ENCODE measurements around the gene TP53I11. TPM values are rescaled to one million over a fixed set of nuclear protein-coding genes. Genes with fewer than 3 reads are reported as not detected.

The TP53I11 gene
- total and polyA plus RNA-seq, 9 of the 15 experiments (the other 6 are each of a cell fraction or from before 2014, with no cell fraction given), result 0.14 to 2.5 (median 1.2) TPM; not detected in 2

DNA sequence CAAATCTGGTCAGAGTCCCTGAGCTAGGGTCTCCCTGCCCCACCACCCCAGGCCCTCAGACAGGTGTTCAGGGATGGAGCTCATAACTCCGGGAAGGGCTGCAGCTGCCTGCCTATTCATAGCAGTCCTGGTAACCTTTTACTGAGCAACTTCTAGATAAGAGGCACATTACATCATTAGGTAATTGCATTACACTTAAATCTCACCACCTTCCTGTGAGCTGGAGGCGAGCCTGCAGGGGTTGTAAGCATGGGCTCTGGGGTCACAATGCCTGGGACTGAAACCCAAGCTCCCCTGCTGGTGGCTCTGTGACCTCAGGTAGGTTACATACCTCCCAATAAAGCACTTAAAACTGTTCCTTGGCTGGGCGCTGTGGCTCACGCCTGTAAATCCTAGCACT lies 22.5 kb downstream of the TP53I11 start:
- no peaks in the 10 kb centered on the region for H3K36me3 ChIP-seq (ENCODE audit: control insufficient read depth, insufficient read depth, low read length)
- ATAC-seq (no peak), FAIRE-seq (no peak), DNase-seq (ENCODE audit: extremely low read depth in 1 of 4, low spot score in 3 of 4) (no peak)
- no peaks in the 10 kb centered on the region for H3K9me1 ChIP-seq (ENCODE audit: control insufficient read depth, insufficient read depth, low read length)
- no peaks in the 10 kb centered on the region for H3K9me3 ChIP-seq (replicated peaks; ENCODE audit: control insufficient read depth, insufficient read depth, low read depth, low read length)
- no peak overlapping the region for H2AFZ ChIP-seq (ENCODE audit: low read depth, low read length)
- ChIA-PET CTCF (ENCODE audit: low intra/inter-chr PET ratio) (interaction anchor here (1.3 to 2.2 kb wide), 3 partner anchors 8 to 307 kb away, joined by 4 to 12 read pairs (median 7); no protein-coding TSS in a partner anchor), POLR2A (interaction anchor here (0.6 to 1.0 kb wide), 2 partner anchors 13 to 420 kb away, joined by 4 read pairs; no protein-coding TSS in a partner anchor)
- H3K79me2 ChIP-seq (ENCODE audit: control insufficient read depth, insufficient read depth, low read length), result no peaks in the 10 kb centered on the region
- H3K9ac ChIP-seq (ENCODE audit: insufficient read depth in 1 of 2, low read depth in 2 of 2, low read length in 2 of 2), result no peak overlapping the region
- peaks cover 12% of the 10 kb centered on the region; the same call in 1 of the 2 replicates for H4K20me1 ChIP-seq (replicated peaks; ENCODE audit: control insufficient read depth, insufficient read depth, low read length)
- in situ Hi-C loops (cut with MboI), result loop anchor here (5.0 kb wide), 2 partner anchors 179 to 399 kb away; no protein-coding TSS in a partner anchor
- no peak overlapping the region for H3K4me2 ChIP-seq (ENCODE audit: insufficient read depth, low read length)
- no peak overlapping the region for H3K27ac ChIP-seq (ENCODE audit: extremely low read depth, low read depth, low read length)
- H3K27me3 ChIP-seq (ENCODE audit: control insufficient read depth in 2 of 2, insufficient read depth in 2 of 2, low read length in 2 of 2), result peaks cover 0 to 40% of the 10 kb centered on the region in 2 experiments; a peak in 2 of 5 replicates
- WGBS (ENCODE audit: insufficient coverage, low coverage, missing lambda C conversion rate), result 2% methylated on average over 4 of the region's 4 CpGs
- H3K4me3 ChIP-seq, result no peak overlapping the region
- intact Hi-C loops (cut with micrococcal nuclease), result no loop called here
- BruUV-seq (replicated peaks), result no TSS peak
- peaks cover 0 to 2% of the 10 kb centered on the region in 2 experiments; a peak in 1 of 5 replicates for H3K4me1 ChIP-seq (replicated peaks in 1 of 2; ENCODE audit: control insufficient read depth in 2 of 2, insufficient read depth in 2 of 2, low read length in 2 of 2)
- no peak for TF ChIP-seq CHD1 (IDR thresholded peaks at IDR 0.05; ENCODE audit: low read length)
- no peak for TF ChIP-seq NFE2 (IDR thresholded peaks at IDR 0.05; ENCODE audit: low read depth)
- no peak for TF ChIP-seq HIVEP1 (CRISPR knock-in tag; IDR thresholded peaks at IDR 0.05)
- TF ChIP-seq, protein P1, sequence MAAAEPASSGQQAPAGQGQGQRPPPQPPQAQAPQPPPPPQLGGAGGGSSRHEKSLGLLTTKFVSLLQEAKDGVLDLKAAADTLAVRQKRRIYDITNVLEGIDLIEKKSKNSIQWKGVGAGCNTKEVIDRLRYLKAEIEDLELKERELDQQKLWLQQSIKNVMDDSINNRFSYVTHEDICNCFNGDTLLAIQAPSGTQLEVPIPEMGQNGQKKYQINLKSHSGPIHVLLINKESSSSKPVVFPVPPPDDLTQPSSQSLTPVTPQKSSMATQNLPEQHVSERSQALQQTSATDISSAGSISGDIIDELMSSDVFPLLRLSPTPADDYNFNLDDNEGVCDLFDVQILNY (CRISPR knock-in tag; IDR thresholded peaks at IDR 0.05), result no peak
- TF ChIP-seq POLR2AphosphoS5 (IDR thresholded peaks at IDR 0.05; ENCODE audit: control insufficient read depth, insufficient read depth, low read depth, low read length), result no peak
- TF ChIP-seq STAT5B (CRISPR knock-in tag; IDR thresholded peaks at IDR 0.05), result no peak
- TF ChIP-seq, protein P2, sequence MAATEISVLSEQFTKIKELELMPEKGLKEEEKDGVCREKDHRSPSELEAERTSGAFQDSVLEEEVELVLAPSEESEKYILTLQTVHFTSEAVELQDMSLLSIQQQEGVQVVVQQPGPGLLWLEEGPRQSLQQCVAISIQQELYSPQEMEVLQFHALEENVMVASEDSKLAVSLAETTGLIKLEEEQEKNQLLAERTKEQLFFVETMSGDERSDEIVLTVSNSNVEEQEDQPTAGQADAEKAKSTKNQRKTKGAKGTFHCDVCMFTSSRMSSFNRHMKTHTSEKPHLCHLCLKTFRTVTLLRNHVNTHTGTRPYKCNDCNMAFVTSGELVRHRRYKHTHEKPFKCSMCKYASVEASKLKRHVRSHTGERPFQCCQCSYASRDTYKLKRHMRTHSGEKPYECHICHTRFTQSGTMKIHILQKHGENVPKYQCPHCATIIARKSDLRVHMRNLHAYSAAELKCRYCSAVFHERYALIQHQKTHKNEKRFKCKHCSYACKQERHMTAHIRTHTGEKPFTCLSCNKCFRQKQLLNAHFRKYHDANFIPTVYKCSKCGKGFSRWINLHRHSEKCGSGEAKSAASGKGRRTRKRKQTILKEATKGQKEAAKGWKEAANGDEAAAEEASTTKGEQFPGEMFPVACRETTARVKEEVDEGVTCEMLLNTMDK (IDR thresholded peaks at IDR 0.05; ENCODE audit: borderline replicate concordance, insufficient read depth, low read depth, low read length, poor library complexity, severe bottlenecking), result no peak
- TF ChIP-seq, protein P3, sequence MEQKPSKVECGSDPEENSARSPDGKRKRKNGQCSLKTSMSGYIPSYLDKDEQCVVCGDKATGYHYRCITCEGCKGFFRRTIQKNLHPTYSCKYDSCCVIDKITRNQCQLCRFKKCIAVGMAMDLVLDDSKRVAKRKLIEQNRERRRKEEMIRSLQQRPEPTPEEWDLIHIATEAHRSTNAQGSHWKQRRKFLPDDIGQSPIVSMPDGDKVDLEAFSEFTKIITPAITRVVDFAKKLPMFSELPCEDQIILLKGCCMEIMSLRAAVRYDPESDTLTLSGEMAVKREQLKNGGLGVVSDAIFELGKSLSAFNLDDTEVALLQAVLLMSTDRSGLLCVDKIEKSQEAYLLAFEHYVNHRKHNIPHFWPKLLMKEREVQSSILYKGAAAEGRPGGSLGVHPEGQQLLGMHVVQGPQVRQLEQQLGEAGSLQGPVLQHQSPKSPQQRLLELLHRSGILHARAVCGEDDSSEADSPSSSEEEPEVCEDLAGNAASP (IDR thresholded peaks at IDR 0.05), result no peak
- TF ChIP-seq, protein P4, sequence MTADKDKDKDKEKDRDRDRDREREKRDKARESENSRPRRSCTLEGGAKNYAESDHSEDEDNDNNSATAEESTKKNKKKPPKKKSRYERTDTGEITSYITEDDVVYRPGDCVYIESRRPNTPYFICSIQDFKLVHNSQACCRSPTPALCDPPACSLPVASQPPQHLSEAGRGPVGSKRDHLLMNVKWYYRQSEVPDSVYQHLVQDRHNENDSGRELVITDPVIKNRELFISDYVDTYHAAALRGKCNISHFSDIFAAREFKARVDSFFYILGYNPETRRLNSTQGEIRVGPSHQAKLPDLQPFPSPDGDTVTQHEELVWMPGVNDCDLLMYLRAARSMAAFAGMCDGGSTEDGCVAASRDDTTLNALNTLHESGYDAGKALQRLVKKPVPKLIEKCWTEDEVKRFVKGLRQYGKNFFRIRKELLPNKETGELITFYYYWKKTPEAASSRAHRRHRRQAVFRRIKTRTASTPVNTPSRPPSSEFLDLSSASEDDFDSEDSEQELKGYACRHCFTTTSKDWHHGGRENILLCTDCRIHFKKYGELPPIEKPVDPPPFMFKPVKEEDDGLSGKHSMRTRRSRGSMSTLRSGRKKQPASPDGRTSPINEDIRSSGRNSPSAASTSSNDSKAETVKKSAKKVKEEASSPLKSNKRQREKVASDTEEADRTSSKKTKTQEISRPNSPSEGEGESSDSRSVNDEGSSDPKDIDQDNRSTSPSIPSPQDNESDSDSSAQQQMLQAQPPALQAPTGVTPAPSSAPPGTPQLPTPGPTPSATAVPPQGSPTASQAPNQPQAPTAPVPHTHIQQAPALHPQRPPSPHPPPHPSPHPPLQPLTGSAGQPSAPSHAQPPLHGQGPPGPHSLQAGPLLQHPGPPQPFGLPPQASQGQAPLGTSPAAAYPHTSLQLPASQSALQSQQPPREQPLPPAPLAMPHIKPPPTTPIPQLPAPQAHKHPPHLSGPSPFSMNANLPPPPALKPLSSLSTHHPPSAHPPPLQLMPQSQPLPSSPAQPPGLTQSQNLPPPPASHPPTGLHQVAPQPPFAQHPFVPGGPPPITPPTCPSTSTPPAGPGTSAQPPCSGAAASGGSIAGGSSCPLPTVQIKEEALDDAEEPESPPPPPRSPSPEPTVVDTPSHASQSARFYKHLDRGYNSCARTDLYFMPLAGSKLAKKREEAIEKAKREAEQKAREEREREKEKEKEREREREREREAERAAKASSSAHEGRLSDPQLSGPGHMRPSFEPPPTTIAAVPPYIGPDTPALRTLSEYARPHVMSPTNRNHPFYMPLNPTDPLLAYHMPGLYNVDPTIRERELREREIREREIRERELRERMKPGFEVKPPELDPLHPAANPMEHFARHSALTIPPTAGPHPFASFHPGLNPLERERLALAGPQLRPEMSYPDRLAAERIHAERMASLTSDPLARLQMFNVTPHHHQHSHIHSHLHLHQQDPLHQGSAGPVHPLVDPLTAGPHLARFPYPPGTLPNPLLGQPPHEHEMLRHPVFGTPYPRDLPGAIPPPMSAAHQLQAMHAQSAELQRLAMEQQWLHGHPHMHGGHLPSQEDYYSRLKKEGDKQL (CRISPR knock-in tag; IDR thresholded peaks at IDR 0.05; ENCODE audit: borderline replicate concordance), result no peak
- TF ChIP-seq HDAC2 (IDR thresholded peaks at IDR 0.05), result no peak

Measured in K562 (cell line).